Erythroblast (primary cell): ENCODE data around the gene SLC26A9.

Experiments
- GATA1 ChIP-seq: IDR thresholded peaks from 2 replicates; pipeline ENCODE4 v1.6.1; 2011; ENCODE audit warnings: low read depth, mild to moderate bottlenecking, control low read depth, low read length, moderate library complexity
- POLR2A ChIP-seq: IDR thresholded peaks from 2 replicates; pipeline ENCODE4 v1.6.1; 2011; ENCODE audit warnings: mild to moderate bottlenecking, low read length

DNA sequence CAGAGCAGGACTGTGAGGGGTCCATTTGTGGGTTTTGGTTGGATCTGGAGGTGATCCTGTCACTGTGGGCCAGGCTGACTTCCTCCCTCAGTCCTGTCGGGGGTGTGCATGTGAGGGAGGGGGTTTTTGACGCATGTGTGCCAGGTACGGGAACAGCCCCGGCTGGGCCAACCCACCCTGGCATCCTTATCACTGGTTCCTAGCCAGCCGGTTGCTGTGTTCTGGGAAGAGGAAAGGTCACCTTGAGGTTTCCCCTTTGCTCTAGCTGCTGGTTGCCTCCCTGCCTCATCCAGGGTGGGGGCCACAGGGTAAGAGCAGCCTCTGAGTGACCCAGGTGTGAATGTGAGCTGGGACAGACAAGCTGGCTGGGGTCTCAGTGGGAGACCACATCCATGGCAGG, 2.5 kb downstream of the SLC26A9 start:
- no peak for TF ChIP-seq POLR2A
- no peak for TF ChIP-seq GATA1
